GM19351 (cell line): ENCODE measurements around the gene HTR2A.

Experiments used
- ATAC-seq: cut with Tn5 transposase; IDR thresholded peaks from one replicate; pipeline ENCODE4 v1.9.1; 2021; ENCODE audit warnings: mild to moderate bottlenecking, moderate library complexity; ENCODE audit not compliant: unreplicated experiment

The HTR2A gene

GRCh38 chr13:46871557-46871956 lies 25.3 kb downstream of the HTR2A start:
- no peak for ATAC-seq

GRCh38 chr13:46868091-46868490 lies 28.8 kb downstream of the HTR2A start:
- no peak for ATAC-seq

GRCh38 chr13:46866150-46866549 lies 30.7 kb downstream of the HTR2A start:
- peak; percentile 59 for ATAC-seq

- ATAC-seq: no peak
These were observed 31.9 kb downstream of the HTR2A start for GRCh38 chr13:46864941-46865340.

GRCh38 chr13:46861959-46862358 lies 34.9 kb downstream of the HTR2A start:
- ATAC-seq: no peak

GRCh38 chr13:46860722-46861121 lies 36.1 kb downstream of the HTR2A start:
- no peak for ATAC-seq

- no peak for ATAC-seq
These were observed 38.1 kb downstream of the HTR2A start for GRCh38 chr13:46858776-46859175.

- no peak for ATAC-seq
These were observed 38.7 kb downstream of the HTR2A start for GRCh38 chr13:46858163-46858562.

GRCh38 chr13:46855664-46856063 lies 41.2 kb downstream of the HTR2A start:
- ATAC-seq: no peak

- peak; percentile 92 for ATAC-seq
These were observed 41.7 kb downstream of the HTR2A start for GRCh38 chr13:46855166-46855565.

- ATAC-seq: no peak
These were observed 44.7 kb downstream of the HTR2A start for GRCh38 chr13:46852168-46852567.

GRCh38 chr13:46850214-46850613 lies 46.6 kb downstream of the HTR2A start:
- ATAC-seq: peak; percentile 51

- no peak for ATAC-seq
These were observed 50.1 kb downstream of the HTR2A start for GRCh38 chr13:46846726-46847125.

GRCh38 chr13:46845146-46845545 lies 51.7 kb downstream of the HTR2A start:
- no peak for ATAC-seq

GRCh38 chr13:46844431-46844830 lies 52.4 kb downstream of the HTR2A start:
- ATAC-seq: no peak

- no peak for ATAC-seq
These were observed 57.5 kb downstream of the HTR2A start for GRCh38 chr13:46839399-46839798.

GRCh38 chr13:46834657-46835056 lies 62.2 kb downstream of the HTR2A start:
- ATAC-seq: no peak

GRCh38 chr13:46831588-46832194 lies 65.2 kb downstream of the HTR2A start:
- ATAC-seq: peak; percentile 54

- ATAC-seq: no peak
These were observed 66.3 kb downstream of the HTR2A start for GRCh38 chr13:46830405-46831005.

GRCh38 chr13:46822551-46822950 lies 74.3 kb downstream of the HTR2A start:
- ATAC-seq: no peak

GRCh38 chr13:46817838-46818476 lies 78.9 kb downstream of the HTR2A start:
- ATAC-seq: no peak

- no peak for ATAC-seq
These were observed 79.8 kb downstream of the HTR2A start for GRCh38 chr13:46817095-46817494.
